ENCODE results near the gene PWWP2B. TPM values are rescaled to one million over a fixed set of nuclear protein-coding genes. Genes with fewer than 3 reads are reported as not detected.

The PWWP2B gene
- total and polyA plus RNA-seq, 7 donors = 7.7 to 50.8 (median 10.2) TPM

- intact Hi-C loops (cut with DNase I) = loop anchor here (2.0 kb wide), 1 partner anchor 25 kb away; the partner anchor contains the start of gene PWWP2B
- 49 to 62% methylated on average over 30 of the region's 30 CpGs for WGBS, 2 donors
- Histone ChIP-seq H3K27me3 (no peaks in the 10 kb centered on the region), H3K27ac (peak overlapping the region; percentile 88 to 93 (median 92)), H3K9me3 (no peaks in the 10 kb centered on the region), H3K4me3 (peak overlapping the region in 2 of 4 donors; percentile 27 to 28), H3K36me3 (peaks cover 0 to 2% (median 0%) of the 10 kb centered on the region in 4 donors), H3K4me1 (peaks cover 0 to 72% (median 64%) of the 10 kb centered on the region in 4 donors)
- DNase-seq = no peak
- TF ChIP-seq POLR2A (IDR thresholded peaks at IDR 0.05) = no peak
- TF ChIP-seq, protein P1, sequence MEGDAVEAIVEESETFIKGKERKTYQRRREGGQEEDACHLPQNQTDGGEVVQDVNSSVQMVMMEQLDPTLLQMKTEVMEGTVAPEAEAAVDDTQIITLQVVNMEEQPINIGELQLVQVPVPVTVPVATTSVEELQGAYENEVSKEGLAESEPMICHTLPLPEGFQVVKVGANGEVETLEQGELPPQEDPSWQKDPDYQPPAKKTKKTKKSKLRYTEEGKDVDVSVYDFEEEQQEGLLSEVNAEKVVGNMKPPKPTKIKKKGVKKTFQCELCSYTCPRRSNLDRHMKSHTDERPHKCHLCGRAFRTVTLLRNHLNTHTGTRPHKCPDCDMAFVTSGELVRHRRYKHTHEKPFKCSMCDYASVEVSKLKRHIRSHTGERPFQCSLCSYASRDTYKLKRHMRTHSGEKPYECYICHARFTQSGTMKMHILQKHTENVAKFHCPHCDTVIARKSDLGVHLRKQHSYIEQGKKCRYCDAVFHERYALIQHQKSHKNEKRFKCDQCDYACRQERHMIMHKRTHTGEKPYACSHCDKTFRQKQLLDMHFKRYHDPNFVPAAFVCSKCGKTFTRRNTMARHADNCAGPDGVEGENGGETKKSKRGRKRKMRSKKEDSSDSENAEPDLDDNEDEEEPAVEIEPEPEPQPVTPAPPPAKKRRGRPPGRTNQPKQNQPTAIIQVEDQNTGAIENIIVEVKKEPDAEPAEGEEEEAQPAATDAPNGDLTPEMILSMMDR (IDR thresholded peaks at IDR 0.05) = no peak
- no peak for TF ChIP-seq POLR2AphosphoS5 (IDR thresholded peaks at IDR 0.05)
- no peak for TF ChIP-seq EP300 (IDR thresholded peaks at IDR 0.05)
Measured at GRCh38 chr10:132421847-132422751, 25.1 kb downstream of the PWWP2B start.

DNA sequence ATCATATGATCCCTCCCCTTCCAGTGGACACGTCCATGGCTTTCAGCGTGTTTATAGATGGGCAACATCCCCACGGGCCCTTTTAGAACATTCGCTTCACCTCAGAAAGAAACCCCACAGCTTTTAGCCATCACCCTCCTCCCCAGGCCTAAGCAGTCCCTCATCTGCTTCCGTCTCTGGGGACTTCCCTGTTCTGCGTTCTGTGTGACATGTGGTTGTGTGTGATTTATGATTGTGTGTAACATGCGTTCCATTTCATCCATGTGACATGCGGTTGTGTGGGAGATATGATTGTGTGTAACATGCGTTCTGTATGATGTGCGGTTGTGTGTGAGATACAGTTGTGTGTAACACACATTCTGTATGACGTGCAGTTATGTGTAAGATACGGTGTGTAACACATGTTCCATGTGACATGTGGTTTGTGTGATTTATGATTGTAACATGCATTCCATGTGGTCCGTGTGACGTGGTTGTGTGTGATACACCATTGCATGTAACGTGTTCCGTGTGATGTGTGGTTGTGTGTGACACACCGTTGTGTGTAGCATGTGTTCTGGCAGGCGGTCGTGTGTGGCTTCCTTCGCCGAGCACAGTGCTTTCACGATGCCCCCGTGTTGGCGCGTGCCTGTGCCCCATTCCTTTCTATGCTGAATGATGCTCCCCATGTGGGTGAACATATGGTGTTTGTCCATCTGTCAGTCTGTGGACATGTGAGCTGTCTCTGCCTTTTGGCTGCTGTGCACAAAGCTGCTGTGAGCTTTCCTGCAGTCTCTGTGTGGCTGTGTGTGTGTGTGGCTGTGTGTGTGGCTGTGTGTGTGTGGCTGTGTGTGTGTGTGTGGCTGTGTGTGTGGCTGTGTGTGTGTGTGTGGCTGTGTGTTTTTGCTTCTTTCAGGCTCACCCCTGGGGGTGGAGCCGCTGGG is 26.2 kb downstream of the PWWP2B start:
- WGBS, 2 donors = 65 to 84% methylated on average over 26 of the region's 26 CpGs
- Histone ChIP-seq H3K36me3 (no peaks in the 10 kb centered on the region), H3K9me3 (no peaks in the 10 kb centered on the region), H3K27me3 (no peaks in the 10 kb centered on the region), H3K4me3 (no peak overlapping the region), H3K27ac (peak overlapping the region; percentile 88 to 93 (median 92)), H3K4me1 (peaks cover 0 to 62% (median 59%) of the 10 kb centered on the region in 4 donors)
- TF ChIP-seq, protein P1 (IDR thresholded peaks at IDR 0.05) = no peak
- peak in 3 of 4 donors; percentile 38 to 64 (median 45) for TF ChIP-seq POLR2AphosphoS5 (IDR thresholded peaks at IDR 0.05)
- DNase-seq = no peak
- intact Hi-C loops (cut with DNase I) = loop anchor here (2.0 kb wide), 1 partner anchor 26 kb away; the partner anchor contains the start of gene PWWP2B

DNA sequence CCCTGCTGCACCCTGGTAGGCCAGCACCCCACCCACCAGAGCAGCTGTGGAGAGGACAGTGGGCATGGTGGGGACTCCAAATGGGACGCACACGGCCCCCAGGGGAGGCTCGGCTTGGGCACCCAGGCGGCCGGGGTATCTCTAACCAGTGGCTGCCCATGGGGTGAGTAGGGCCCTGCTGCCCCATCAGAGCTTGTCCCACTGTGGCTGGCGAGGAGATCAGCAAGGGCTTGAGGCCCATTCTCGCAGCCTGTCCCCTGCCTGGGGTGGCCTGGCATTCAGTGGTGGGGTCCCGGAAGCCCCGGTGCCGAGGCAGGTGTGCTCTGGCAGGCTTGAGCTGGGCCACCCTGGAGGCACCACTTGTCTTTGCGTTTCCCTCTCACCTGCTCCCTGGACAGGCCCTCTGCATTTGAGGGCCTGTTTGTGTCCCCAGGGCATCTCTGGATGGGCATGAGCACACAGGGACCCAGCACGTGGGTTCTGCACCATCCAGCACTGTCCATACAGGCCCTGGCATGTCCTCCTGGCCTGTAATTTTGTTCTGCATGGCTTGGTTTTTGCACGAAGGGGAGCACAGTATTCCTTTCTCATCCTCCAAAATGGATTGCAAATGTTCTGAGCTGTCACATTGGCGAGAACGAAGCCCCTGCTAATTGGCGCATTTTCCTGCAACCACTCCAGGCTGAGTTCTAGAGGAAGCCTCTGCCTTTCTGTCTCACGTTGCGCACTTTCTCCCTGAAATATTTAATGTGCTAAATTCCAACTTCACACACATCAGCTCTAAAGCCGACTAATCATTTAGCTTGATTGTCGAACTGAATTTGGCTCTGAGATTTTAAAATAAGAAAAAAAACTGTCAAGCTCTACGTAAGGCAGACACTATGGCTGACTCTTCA is 27.2 kb downstream of the PWWP2B start:
- 92% methylated on average over 21 of the region's 21 CpGs for WGBS, 2 donors
- peaks cover 0 to 51% (median 49%) of the 10 kb centered on the region in 4 donors for H3K4me1 ChIP-seq
- H3K27me3 ChIP-seq = no peaks in the 10 kb centered on the region
- intact Hi-C loops (cut with DNase I) = loop anchor here (2.0 kb wide), 1 partner anchor 27 kb away; the partner anchor contains the start of gene PWWP2B
- H3K9me3 ChIP-seq = no peaks in the 10 kb centered on the region
- peak overlapping the region in 1 of 4 donors; percentile 22 for H3K27ac ChIP-seq
- H3K36me3 ChIP-seq = no peaks in the 10 kb centered on the region
- H3K4me3 ChIP-seq = no peak overlapping the region
- TF ChIP-seq, protein P1 (IDR thresholded peaks at IDR 0.05) = no peak
- TF ChIP-seq POLR2AphosphoS5 (IDR thresholded peaks at IDR 0.05) (no peak), EP300 (IDR thresholded peaks at IDR 0.05) (no peak), POLR2A (IDR thresholded peaks at IDR 0.05) (no peak)
- no peak for DNase-seq

Data from sigmoid colon (tissue), 7 donors.